Measurements from ENCODE around the gene OCSTAMP. TPM values are rescaled to one million over a fixed set of nuclear protein-coding genes. Genes with fewer than 3 reads are reported as not detected.

OCSTAMP gene
- total and polyA plus RNA-seq, 2 experiments from 2014 or later = 0.32 to 0.45 TPM

- TF ChIP-seq ZNF462 (CRISPR knock-in tag; IDR thresholded peaks at IDR 0.05) (no peak), ETS1 (IDR thresholded peaks at IDR 0.05) (no peak), CTCF (conservative IDR thresholded peaks at IDR 0.05; ENCODE audit: low read depth in 2 of 2) (no peak), NANOG (IDR thresholded peaks at IDR 0.05; ENCODE audit: borderline replicate concordance) (no peak), EZH2 (IDR thresholded peaks at IDR 0.05; ENCODE audit: low read depth, unreplicated experiment) (no peak), CREB1 (CRISPR knock-in tag; IDR thresholded peaks at IDR 0.05; ENCODE audit: low read depth) (no peak), POLR2AphosphoS5 (IDR thresholded peaks at IDR 0.05; ENCODE audit: low read depth) (no peak), JUNB (IDR thresholded peaks at IDR 0.05; ENCODE audit: unreplicated experiment) (no peak)
Observed at GRCh38 chr20:46580613-46581205, 30.3 kb upstream of the OCSTAMP start (continued).

All from GM23338 (cell line).